Activated CD4-positive, alpha-beta memory T cell treated with anti-CD3 and anti-CD28 coated beads for 36 hours (primary cell): ENCODE data around the gene CRYBB3. TPM values are rescaled to one million over a fixed set of nuclear protein-coding genes. Genes with fewer than 3 reads are reported as not detected.
A peak's percentile ranks its signal among the peaks of the same experiment; 100 is the strongest.
"Not testable (repeated sequence)": the region's sequence is repeated elsewhere in the genome, so short reads cannot be mapped to it uniquely, and the experiment has no call there.

Experiments
- CTCF ChIA-PET: fragments of 350-600 bp; sonication (Branson Sonifier 250); formaldehyde crosslinking; loops from one replicate; lab custom pipeline; 2021; ENCODE audit warnings: antibody characterized with exemption, inconsistent platforms; lab: Charles Lee
- POLR2A ChIA-PET: fragments of 350-600 bp; sonication (Branson Sonifier 250); formaldehyde crosslinking; loops from one replicate; lab custom pipeline; 2021; ENCODE audit warnings: antibody characterized with exemption; lab: Charles Lee
- DNase-seq: peaks from one replicate; pipeline ENCODE4 v3.0.0-alpha.2; 2020
- H3K27ac Mint-ChIP-seq: one replicate; pipeline ENCODE4 v1.8.0; 2021; ENCODE audit warnings: mixed read lengths
- H3K27me3 Mint-ChIP-seq: one replicate; pipeline ENCODE4 v1.8.0; 2021; ENCODE audit warnings: mixed read lengths
- H3K36me3 Mint-ChIP-seq: one replicate; pipeline ENCODE4 v1.8.0; 2021; ENCODE audit warnings: mixed read lengths
- H3K4me1 Mint-ChIP-seq: one replicate; pipeline ENCODE4 v1.8.0; 2021; ENCODE audit warnings: low read depth, mixed read lengths
- H3K4me3 Mint-ChIP-seq: one replicate; pipeline ENCODE4 v1.8.0; 2021; ENCODE audit warnings: mild to moderate bottlenecking, mixed read lengths
- H3K9me3 Mint-ChIP-seq: one replicate; pipeline ENCODE4 v1.8.0; 2021; ENCODE audit warnings: mixed read lengths
- intact Hi-C: fragments of 100-400 bp; cut with micrococcal nuclease; formaldehyde crosslinking; loops from one replicate; pipeline ENCODE4 v1.15.1; 2023
- total RNA-seq, 2 experiments: library from RNA; stranded (reverse); gene quantifications; one replicate each; pipeline ENCODE4 v1.2.3, GENCODE V29; 2021

CRYBB3 gene
- total RNA-seq, 2 experiments from 2014 or later = 0.27 to 0.43 TPM

DNA sequence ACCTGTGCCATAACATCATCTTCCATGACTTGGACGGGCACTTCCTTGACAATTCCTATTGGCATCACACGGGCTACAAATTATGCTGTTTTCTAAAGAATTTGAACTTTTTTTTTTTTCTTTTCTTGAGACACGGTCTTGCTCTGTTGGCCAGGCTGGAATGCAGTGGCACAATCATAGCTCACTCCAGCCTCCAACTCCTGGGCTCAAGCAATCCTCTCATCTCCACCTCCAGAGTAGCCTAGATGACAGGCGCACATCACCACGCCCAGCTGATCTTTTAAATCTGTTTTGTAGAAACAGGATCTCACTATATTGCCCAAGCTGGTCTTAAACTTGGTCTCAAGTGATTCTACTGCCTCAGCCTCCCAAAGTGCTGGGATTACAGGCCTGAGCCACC, 3.3 kb upstream of the CRYBB3 start:
- no peak for DNase-seq
- CTCF ChIA-PET = interaction anchor here (0.6 kb wide), 1 partner anchor 87 kb away, joined by 3 read pairs; no protein-coding TSS in a partner anchor
- H3K27me3 Mint-ChIP-seq = no peaks in the 10 kb centered on the region

DNA sequence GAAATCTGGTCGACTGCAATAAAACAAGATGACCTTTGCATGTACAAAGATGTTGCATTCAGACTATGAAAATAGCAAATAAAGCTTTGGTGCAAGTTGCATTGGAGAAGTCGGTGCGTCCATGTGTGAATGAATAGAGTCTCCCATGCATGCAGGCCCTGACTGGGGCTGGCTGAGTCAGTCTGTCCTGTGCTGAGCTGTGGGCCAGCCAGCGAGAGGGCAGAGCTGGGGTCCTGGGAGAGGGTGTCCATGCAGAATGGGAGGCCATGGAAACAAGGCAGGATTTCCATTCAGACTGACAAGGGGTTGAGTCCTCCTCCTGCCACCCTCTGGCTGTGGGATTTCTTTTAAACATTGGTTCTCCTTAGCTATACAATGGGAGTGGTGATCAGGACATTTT, 2.3 kb upstream of the CRYBB3 start:
- H3K4me1 Mint-ChIP-seq = no peaks in the 10 kb centered on the region
- CTCF ChIA-PET = interaction anchor here (0.8 kb wide), 1 partner anchor 118 kb away, joined by 4 read pairs; no protein-coding TSS in a partner anchor
- no peaks in the 10 kb centered on the region for H3K36me3 Mint-ChIP-seq
- no peak for DNase-seq
- intact Hi-C loops = no loop called here
- no peak overlapping the region for H3K27ac Mint-ChIP-seq
- no peaks in the 10 kb centered on the region for H3K9me3 Mint-ChIP-seq
- no peaks in the 10 kb centered on the region for H3K27me3 Mint-ChIP-seq
- POLR2A ChIA-PET = no interaction called here
- no peak overlapping the region for H3K4me3 Mint-ChIP-seq

More for the DNA sequence above, 3.3 kb upstream of the CRYBB3 start:
- intact Hi-C loops = no loop called here
- H3K27ac Mint-ChIP-seq = no peak overlapping the region
- no peaks in the 10 kb centered on the region for H3K36me3 Mint-ChIP-seq
- H3K9me3 Mint-ChIP-seq = no peaks in the 10 kb centered on the region
- H3K4me3 Mint-ChIP-seq = no peak overlapping the region
- POLR2A ChIA-PET = no interaction called here
- H3K4me1 Mint-ChIP-seq = no peaks in the 10 kb centered on the region

DNA sequence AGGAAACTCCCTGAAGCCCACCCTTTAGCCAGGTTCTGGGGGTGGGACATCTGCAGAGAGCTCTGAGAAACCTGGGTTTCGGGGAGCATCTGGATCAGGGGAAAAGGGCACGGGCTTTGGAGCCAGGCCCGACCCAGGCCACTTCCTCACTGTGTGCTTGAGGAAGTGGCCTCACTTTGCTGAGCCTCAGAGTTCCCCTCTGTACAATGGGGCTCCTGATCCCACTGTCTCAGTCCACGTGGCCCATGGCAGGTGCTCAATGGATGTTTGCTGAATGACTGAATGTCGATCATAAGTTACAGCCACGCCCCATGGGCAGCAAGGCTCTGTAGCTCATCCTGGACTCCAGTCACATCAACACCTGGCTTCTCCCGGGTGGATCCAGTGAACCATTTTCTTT, 1.3 kb downstream of the CRYBB3 start:
- Mint-ChIP-seq H3K4me1 (no peaks in the 10 kb centered on the region), H3K27ac (no peak overlapping the region), H3K36me3 (no peaks in the 10 kb centered on the region), H3K4me3 (no peak overlapping the region), H3K27me3 (no peaks in the 10 kb centered on the region), H3K9me3 (no peaks in the 10 kb centered on the region)
- POLR2A ChIA-PET = no interaction called here
- intact Hi-C loops = no loop called here
- DNase-seq = no peak
- CTCF ChIA-PET = interaction anchor here (1.0 to 3.1 kb wide), 7 partner anchors 9 to 120 kb away, joined by 3 to 24 read pairs (median 5); no protein-coding TSS in a partner anchor

DNA sequence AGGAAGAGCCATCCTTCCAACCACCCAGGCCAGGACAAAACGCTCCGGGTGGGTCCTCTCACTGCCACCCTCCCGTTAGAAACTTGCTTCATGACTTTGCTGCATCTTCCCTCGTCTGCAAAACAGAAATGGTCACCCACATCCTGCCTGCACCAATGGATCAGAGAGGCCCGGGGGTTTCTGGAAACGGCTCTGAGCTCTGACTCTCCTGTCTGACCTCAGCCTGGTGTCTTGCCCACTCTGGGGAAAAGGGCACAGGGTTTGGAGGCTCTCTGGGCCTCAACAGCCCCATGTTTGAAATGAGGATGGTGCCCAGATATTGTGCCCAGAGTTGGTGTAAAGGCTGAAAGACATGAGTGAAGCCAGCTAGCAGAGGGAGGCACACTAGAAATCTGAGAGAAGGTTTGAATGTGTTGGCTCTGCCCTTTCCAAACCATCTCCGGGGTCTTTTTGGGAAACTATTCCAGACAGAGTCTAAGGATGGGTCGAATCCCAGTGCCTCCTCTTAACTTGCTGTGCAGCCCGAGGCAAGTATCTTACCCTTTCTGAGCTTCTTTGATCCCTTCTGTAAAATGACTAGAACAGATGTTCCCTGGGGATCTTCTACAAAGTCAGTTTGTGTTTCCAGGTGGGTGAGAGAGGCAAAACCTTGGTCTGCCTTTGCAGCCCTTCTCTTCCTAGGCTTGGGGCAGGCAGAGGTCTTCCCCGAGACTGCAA, 2.1 kb downstream of the CRYBB3 start:
- intact Hi-C loops = no loop called here
- Mint-ChIP-seq H3K4me1 (no peaks in the 10 kb centered on the region), H3K27ac (no peak overlapping the region), H3K4me3 (no peak overlapping the region), H3K36me3 (no peaks in the 10 kb centered on the region), H3K9me3 (no peaks in the 10 kb centered on the region), H3K27me3 (no peaks in the 10 kb centered on the region)
- CTCF ChIA-PET = interaction anchor here (0.8 to 3.1 kb wide), 24 partner anchors 8 to 230 kb away, joined by 3 to 24 read pairs (median 4); no protein-coding TSS in a partner anchor
- POLR2A ChIA-PET = no interaction called here
- no peak for DNase-seq

DNA sequence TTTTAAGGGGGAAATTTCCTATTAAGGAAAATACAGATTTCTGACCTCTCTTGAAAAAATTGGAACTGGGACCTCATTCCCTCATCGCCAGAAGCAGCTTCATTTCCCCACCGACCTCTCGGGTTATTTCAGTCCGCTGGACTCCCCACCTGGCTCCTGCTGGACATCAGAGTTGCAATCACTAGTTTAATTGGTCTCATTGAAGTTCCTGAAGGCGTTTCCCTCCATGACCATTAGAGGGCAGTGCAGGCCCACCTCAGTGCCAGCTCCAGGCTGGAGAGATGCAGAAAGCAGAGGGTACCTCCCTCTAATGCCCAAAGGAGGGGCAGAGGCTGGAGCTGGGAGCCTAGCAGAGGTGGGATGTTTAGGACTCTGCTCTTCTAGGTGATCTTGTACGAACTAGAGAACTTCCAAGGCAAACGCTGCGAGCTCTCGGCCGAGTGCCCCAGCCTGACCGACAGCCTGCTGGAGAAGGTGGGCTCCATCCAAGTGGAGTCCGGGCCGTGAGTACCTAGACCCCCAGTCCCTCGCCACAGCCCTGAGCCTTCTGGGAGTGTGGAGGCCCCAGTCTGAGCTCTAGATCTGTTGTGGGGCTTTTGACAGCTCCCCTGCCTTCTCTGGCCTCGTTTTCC, 2.7 kb downstream of the CRYBB3 start:
- intact Hi-C loops = no loop called here
- ChIA-PET CTCF (interaction anchor here (0.8 to 3.1 kb wide), 24 partner anchors 9 to 570 kb away, joined by 3 to 24 read pairs (median 4); no protein-coding TSS in a partner anchor), POLR2A (no interaction called here)
- Mint-ChIP-seq H3K4me1 (no peaks in the 10 kb centered on the region), H3K27me3 (no peaks in the 10 kb centered on the region), H3K9me3 (no peaks in the 10 kb centered on the region), H3K4me3 (no peak overlapping the region), H3K27ac (no peak overlapping the region), H3K36me3 (no peaks in the 10 kb centered on the region)
- DNase-seq = peak; percentile 66

DNA sequence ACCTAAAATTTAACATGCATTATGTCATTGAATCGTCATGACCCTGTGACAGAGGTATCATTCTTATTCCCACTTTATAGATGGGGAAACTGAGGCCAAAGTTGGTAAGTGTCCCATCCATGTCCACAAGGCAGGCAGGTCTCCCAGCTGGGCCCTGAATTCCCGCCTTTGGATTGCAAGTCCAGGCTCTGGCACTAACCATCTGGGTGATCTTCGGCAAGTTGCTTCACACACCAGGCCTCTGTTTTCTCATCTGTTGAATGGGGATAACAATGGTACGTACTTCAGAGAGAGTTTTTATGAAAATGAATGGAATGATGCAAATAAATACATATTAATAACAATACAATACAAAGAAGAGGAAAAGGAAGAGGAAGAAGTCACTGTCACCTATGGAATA, 3.4 kb downstream of the CRYBB3 start:
- DNase-seq = no peak
- H3K27ac Mint-ChIP-seq = no peak overlapping the region
- H3K27me3 Mint-ChIP-seq = no peaks in the 10 kb centered on the region
- no peaks in the 10 kb centered on the region for H3K36me3 Mint-ChIP-seq
- no peaks in the 10 kb centered on the region for H3K9me3 Mint-ChIP-seq
- intact Hi-C loops = no loop called here
- H3K4me3 Mint-ChIP-seq = no peak overlapping the region
- no peaks in the 10 kb centered on the region for H3K4me1 Mint-ChIP-seq
- ChIA-PET POLR2A (no interaction called here), CTCF (interaction anchor here (1.0 to 3.1 kb wide), 11 partner anchors 10 to 570 kb away, joined by 3 to 24 read pairs (median 9); no protein-coding TSS in a partner anchor)

DNA sequence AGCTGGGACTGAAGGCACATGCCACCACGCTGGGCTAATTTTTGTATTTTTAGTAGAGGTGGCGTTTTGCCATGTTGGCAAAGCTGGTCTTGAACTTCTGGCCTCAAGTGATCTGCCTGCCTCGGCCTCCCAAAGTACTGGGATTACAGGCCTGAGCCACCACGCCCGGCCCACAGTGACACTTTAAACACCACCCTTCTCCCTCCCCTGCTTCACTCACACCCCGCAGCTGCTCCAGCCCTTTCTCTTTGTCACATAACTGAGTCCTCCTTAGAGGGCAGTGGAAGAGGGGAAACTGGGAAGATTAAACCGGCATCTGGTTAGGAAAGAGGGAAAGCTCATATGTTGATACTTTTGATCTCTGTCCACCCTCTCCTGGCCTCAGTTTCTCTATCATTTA, 4.9 kb downstream of the CRYBB3 start:
- H3K27ac Mint-ChIP-seq, H3K9me3 Mint-ChIP-seq, H3K4me1 Mint-ChIP-seq, H3K4me3 Mint-ChIP-seq, H3K27me3 Mint-ChIP-seq, intact Hi-C loops, POLR2A ChIA-PET, H3K36me3 Mint-ChIP-seq, DNase-seq: not testable (repeated sequence)
- CTCF ChIA-PET = interaction anchor here (1.4 kb wide), 1 partner anchor 129 kb away, joined by 4 read pairs; no protein-coding TSS in a partner anchor

DNA sequence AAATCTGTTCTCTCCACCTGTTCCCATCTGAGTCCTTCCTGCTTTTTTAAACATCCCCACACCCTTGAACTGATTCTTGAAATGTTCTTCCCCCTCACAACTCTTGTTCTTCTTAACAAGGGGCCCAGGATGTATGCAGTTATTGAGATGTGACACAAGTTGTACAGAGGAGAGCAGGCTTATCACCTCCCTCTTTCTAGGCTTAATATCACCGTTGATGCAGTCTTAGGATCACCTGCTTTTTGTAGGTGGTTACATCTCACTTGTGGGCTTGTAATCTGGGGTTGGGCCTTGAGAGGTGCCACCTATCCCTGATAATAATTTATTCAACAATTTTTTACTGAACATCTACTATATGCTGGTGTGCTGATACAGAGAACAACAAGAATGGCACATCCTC, 6.2 kb downstream of the CRYBB3 start:
- no peak for DNase-seq
- no peaks in the 10 kb centered on the region for H3K27me3 Mint-ChIP-seq
- H3K36me3 Mint-ChIP-seq = no peaks in the 10 kb centered on the region
- no peaks in the 10 kb centered on the region for H3K4me1 Mint-ChIP-seq
- POLR2A ChIA-PET = no interaction called here
- intact Hi-C loops = no loop called here
- no peak overlapping the region for H3K27ac Mint-ChIP-seq
- no peaks in the 10 kb centered on the region for H3K9me3 Mint-ChIP-seq
- no peak overlapping the region for H3K4me3 Mint-ChIP-seq
- CTCF ChIA-PET = no interaction called here

DNA sequence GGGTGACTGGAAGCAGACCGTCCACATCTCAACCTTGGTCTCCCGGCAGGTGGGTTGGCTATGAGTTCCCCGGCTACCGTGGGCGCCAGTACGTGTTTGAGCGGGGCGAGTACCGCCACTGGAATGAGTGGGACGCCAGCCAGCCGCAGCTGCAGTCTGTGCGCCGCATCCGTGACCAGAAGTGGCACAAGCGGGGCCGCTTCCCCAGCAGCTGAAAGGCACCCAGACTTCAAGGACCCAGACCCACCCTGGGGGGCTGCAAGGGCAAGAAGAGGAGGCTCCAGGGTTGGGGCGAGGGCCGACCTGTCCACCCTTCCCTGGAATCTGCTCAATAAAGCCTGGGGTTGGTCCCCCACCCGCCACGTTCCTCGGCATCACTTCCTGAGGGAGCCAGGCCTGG, 7.3 kb downstream of the CRYBB3 start:
- ChIA-PET POLR2A (no interaction called here), CTCF (no interaction called here)
- Mint-ChIP-seq H3K4me1 (no peaks in the 10 kb centered on the region), H3K4me3 (no peak overlapping the region), H3K27ac (no peak overlapping the region), H3K36me3 (no peaks in the 10 kb centered on the region), H3K27me3 (no peaks in the 10 kb centered on the region), H3K9me3 (no peaks in the 10 kb centered on the region)
- intact Hi-C loops = no loop called here
- DNase-seq = no peak

DNA sequence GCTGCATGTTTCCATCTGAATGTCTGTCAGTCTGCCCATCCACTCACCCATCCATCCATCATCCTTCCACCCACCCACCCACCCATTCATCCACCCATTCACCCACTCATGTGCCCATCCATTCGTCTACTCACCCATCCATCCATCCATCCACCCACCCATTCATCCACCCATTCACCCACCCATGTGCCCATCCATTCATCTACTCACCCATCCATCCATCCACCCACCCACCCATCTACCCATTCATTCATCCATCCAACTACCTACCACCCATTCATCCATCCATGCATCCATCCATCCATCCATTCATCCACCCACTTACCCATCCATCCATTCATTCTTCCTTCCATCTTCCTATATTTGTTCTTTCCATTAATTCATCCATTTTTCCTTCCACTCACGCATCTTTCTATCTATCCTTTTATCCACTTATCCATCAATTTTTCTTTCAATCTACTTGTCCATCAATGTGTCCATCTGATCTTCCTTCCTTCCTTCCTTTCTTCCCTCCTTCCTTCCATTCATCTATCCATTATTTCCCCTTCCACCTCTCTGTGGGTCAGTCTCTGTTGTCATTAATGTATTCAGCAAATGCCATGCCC, 8.0 kb downstream of the CRYBB3 start:
- Mint-ChIP-seq H3K4me1 (no peaks in the 10 kb centered on the region), H3K36me3 (no peaks in the 10 kb centered on the region), H3K27ac (no peak overlapping the region), H3K4me3 (no peak overlapping the region), H3K9me3 (no peaks in the 10 kb centered on the region), H3K27me3 (peaks cover 2% of the 10 kb centered on the region)
- CTCF ChIA-PET = no interaction called here
- intact Hi-C loops = no loop called here
- POLR2A ChIA-PET = no interaction called here
- no peak for DNase-seq

DNA sequence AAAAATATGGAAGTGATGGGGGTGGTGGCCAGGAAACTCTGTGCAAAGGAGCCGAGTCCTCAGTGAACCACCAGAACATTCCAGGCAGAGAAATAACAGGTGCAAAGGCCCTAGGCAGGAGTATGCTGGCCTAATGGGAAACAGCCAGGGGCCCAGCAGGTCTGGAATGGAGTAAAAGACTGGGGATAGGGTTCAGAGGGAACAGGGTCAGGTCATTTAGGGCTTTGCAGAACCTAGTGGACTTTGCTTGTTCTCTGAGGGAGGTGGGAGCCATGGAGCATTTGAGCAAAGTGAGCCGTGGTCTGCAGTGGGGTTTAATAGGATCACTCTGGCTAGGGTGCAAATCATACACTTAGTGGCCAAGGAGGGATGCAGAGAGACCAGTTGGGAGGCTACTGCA, 8.7 kb downstream of the CRYBB3 start:
- DNase-seq = no peak
- Mint-ChIP-seq H3K4me1 (no peaks in the 10 kb centered on the region), H3K27me3 (peaks cover 2% of the 10 kb centered on the region), H3K36me3 (no peaks in the 10 kb centered on the region), H3K27ac (no peak overlapping the region), H3K9me3 (no peaks in the 10 kb centered on the region), H3K4me3 (no peak overlapping the region)
- POLR2A ChIA-PET = no interaction called here
- CTCF ChIA-PET = no interaction called here
- intact Hi-C loops = no loop called here

DNA sequence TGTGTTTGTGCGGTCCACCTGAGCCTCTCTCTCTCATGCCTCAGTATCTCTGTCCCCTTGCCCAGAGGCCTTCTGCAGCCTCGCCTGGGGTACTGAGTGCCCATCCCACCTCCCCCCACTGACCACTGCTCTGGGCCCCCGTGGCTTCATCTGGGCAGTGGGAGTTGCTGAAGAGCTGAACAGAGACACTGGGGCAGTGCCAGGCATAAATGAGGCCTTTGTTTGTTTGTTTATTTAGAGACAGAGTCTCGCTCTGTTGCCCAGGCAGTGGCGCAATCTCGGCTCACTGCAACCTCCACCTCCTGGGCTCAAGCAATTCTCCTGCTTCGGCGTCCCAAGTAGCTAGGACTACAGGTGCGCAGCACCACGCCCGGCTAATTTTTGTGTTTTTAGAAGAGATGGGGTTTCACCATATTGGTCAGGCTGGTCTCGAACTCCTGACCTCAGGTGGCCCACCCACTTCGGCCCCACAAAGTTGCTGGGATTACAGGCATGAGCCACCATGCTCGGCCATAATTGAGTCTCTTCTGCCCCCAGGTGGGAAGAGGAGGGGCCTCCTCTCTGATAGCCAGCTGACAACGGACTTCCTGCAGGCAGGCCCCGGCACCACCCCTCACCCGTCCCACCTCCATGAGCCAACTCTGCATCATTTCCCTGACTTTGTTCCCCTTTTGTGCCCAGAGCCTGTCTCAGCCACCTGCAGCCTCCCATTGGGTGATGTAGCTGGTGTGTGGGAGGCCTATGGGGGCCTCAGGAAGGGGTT, 9.3 kb downstream of the CRYBB3 start:
- H3K36me3 Mint-ChIP-seq = no peaks in the 10 kb centered on the region
- CTCF ChIA-PET = no interaction called here

More for the DNA sequence above, 9.3 kb downstream of the CRYBB3 start:
- Mint-ChIP-seq H3K27ac (no peak overlapping the region), H3K27me3 (peaks cover 2% of the 10 kb centered on the region), H3K9me3 (no peaks in the 10 kb centered on the region), H3K4me1 (no peaks in the 10 kb centered on the region), H3K4me3 (no peak overlapping the region)
- no peak for DNase-seq
- POLR2A ChIA-PET = no interaction called here
- intact Hi-C loops = no loop called here
